Activated naive CD4-positive, alpha-beta T cell treated with anti-CD3 and anti-CD28 coated beads, Interleukin-2, amount 50 U/mL, for 16 hours (primary cell): Measurements from ENCODE around the gene PPM1G.

Source experiments
- DNase-seq: peaks from one replicate; pipeline ENCODE4 v3.0.0-alpha.2; 2020

PPM1G gene

GRCh38 chr2:27412419-27413152 lies 3.2 kb upstream of the PPM1G start:
- DNase-seq: no peak

GRCh38 chr2:27408601-27409320 lies 630 bp downstream of the PPM1G start:
- no peak for DNase-seq

GRCh38 chr2:27407798-27408491 lies 1.4 kb downstream of the PPM1G start:
- DNase-seq: no peak

- no peak for DNase-seq
Measured at GRCh38 chr2:27400348-27401135, 8.8 kb downstream of the PPM1G start.

GRCh38 chr2:27398962-27399361 lies 10.4 kb downstream of the PPM1G start:
- DNase-seq: no peak

GRCh38 chr2:27393225-27393624 lies 16.2 kb downstream of the PPM1G start:
- DNase-seq: no peak

- DNase-seq: no peak
Measured at GRCh38 chr2:27390822-27391679, 18.3 kb downstream of the PPM1G start.

GRCh38 chr2:27381577-27382181 lies 27.7 kb downstream of the PPM1G start:
- no peak for DNase-seq

- peak; percentile 85 for DNase-seq
Measured at GRCh38 chr2:27380626-27381545, 28.5 kb downstream of the PPM1G start, which contains the start of gene ZNF513. Gene ZNF513, minus strand, starts transcription at chr2:27380734. Its CDS starts 208 bp downstream, at chr2:27380526.

- no peak for DNase-seq
Measured at GRCh38 chr2:27379836-27380625, 29.4 kb downstream of the PPM1G start.

- DNase-seq: no peak
Measured at GRCh38 chr2:27379383-27379835, 30.0 kb downstream of the PPM1G start.

- no peak for DNase-seq
Measured at GRCh38 chr2:27378809-27379290, 30.5 kb downstream of the PPM1G start.

- DNase-seq: no peak
Measured at GRCh38 chr2:27378096-27378808, 31.1 kb downstream of the PPM1G start.

GRCh38 chr2:27377618-27378095 lies 31.7 kb downstream of the PPM1G start:
- DNase-seq: no peak

- no peak for DNase-seq
Measured at GRCh38 chr2:27376866-27377617, 32.3 kb downstream of the PPM1G start.

- DNase-seq: no peak
Measured at GRCh38 chr2:27376151-27376865, 33.1 kb downstream of the PPM1G start.
